22Rv1 (cell line): Measurements from ENCODE around the gene CDCA3.
"Not testable (repeated sequence)": the region's sequence is repeated elsewhere in the genome, so short reads cannot be mapped to it uniquely, and the experiment has no call there.

Experiments
- H3K27ac ChIP-seq: fragments of 450-650 bp; 2 replicates; pipeline ENCODE4 v1.5.1; 2017
- CTCF ChIP-seq: fragments of 450-650 bp; IDR thresholded peaks from 2 replicates; pipeline ENCODE4 v1.5.1; 2017; ENCODE audit warnings: mild to moderate bottlenecking
- ZFX ChIP-seq: fragments of 450-650 bp; IDR thresholded peaks from 2 replicates; pipeline ENCODE4 v1.6.1; 2017; ENCODE audit warnings: antibody characterized with exemption, borderline replicate concordance

The CDCA3 gene

GRCh38 chr12:6851153-6851920, at the start of gene CDCA3:
Gene CDCA3 (minus strand): TSS chr12:6851286. CDS start chr12:6850952, 334 bp downstream.
- no peak for TF ChIP-seq CTCF
- TF ChIP-seq ZFX, result no peak
- H3K27ac ChIP-seq, result peak within 1 kb of the TSS; percentile 99

GRCh38 chr12:6899837-6900519, 48.9 kb upstream of the CDCA3 start:
- peak overlapping the region; percentile 77 for H3K27ac ChIP-seq
- TF ChIP-seq CTCF, result no peak
- TF ChIP-seq ZFX, result no peak

- peak overlapping the region; percentile 77 for H3K27ac ChIP-seq
- TF ChIP-seq CTCF (no peak), ZFX (no peak)
These were observed 48.3 kb upstream of the CDCA3 start for GRCh38 chr12:6899427-6899826.

- TF ChIP-seq ZFX (no peak), CTCF (no peak)
- no peak overlapping the region for H3K27ac ChIP-seq
These were observed 45.9 kb upstream of the CDCA3 start for GRCh38 chr12:6896846-6897435.

- H3K27ac ChIP-seq, result no peak overlapping the region
- TF ChIP-seq CTCF (no peak), ZFX (no peak)
These were observed 43.2 kb upstream of the CDCA3 start for GRCh38 chr12:6894321-6894720.

GRCh38 chr12:6892683-6893082, 41.6 kb upstream of the CDCA3 start:
- not testable (repeated sequence) for H3K27ac ChIP-seq

- TF ChIP-seq CTCF (no peak), ZFX (no peak)
- peak overlapping the region; percentile 94 for H3K27ac ChIP-seq
These were observed 40.5 kb upstream of the CDCA3 start for GRCh38 chr12:6891646-6892001.
